NCI-H510A treated with DMSO at 0.1 percent for 48 hours (cell line): Measurements from ENCODE around the gene GPR157.
A peak's percentile ranks its signal among the peaks of the same experiment; 100 is the strongest.

Experiments used
- DNase-seq: peaks from one replicate; lab custom pipeline; 2025; lab: John Stamatoyannopoulos, UW

Gene GPR157

GRCh38 chr1:9087411-9088125 lies 41.3 kb downstream of the GPR157 start:
- DNase-seq, result no peak

- no peak for DNase-seq
These were observed 42.1 kb downstream of the GPR157 start for GRCh38 chr1:9086796-9087195.

GRCh38 chr1:9086045-9086444 lies 42.9 kb downstream of the GPR157 start:
- DNase-seq, result peak; percentile 70

- DNase-seq, result no peak
These were observed 43.5 kb downstream of the GPR157 start for GRCh38 chr1:9085306-9085940.

- DNase-seq, result no peak
These were observed 44.0 kb downstream of the GPR157 start for GRCh38 chr1:9084906-9085305.

GRCh38 chr1:9081473-9081872 lies 47.4 kb downstream of the GPR157 start:
- no peak for DNase-seq

- no peak for DNase-seq
These were observed 48.1 kb downstream of the GPR157 start for GRCh38 chr1:9080705-9081291.

- no peak for DNase-seq
These were observed 48.8 kb downstream of the GPR157 start for GRCh38 chr1:9079988-9080704.

- DNase-seq, result no peak
These were observed 50.0 kb downstream of the GPR157 start for GRCh38 chr1:9078752-9079500.

GRCh38 chr1:9078015-9078751 lies 50.7 kb downstream of the GPR157 start:
- DNase-seq, result no peak

GRCh38 chr1:9075022-9075421 lies 53.9 kb downstream of the GPR157 start:
- peak; percentile 100 for DNase-seq

GRCh38 chr1:9073143-9073542 lies 55.8 kb downstream of the GPR157 start:
- no peak for DNase-seq

- no peak for DNase-seq
These were observed 57.2 kb downstream of the GPR157 start for GRCh38 chr1:9071554-9072235.

- DNase-seq, result no peak
These were observed 58.4 kb downstream of the GPR157 start for GRCh38 chr1:9070486-9070885.

GRCh38 chr1:9069326-9070100 lies 59.4 kb downstream of the GPR157 start, which contains the start of gene SLC2A5:
TSS of gene SLC2A5 (minus strand) at chr1:9069635. CDS start at chr1:9069536, 99 bp downstream.
- DNase-seq, result peak; percentile 48

- DNase-seq, result no peak
These were observed 59.9 kb downstream of the GPR157 start for GRCh38 chr1:9068981-9069325.

- no peak for DNase-seq
These were observed 61.7 kb downstream of the GPR157 start for GRCh38 chr1:9066945-9067807.

- DNase-seq, result peak; percentile 76
These were observed 63.6 kb downstream of the GPR157 start for GRCh38 chr1:9065213-9065751.

- DNase-seq, result peak; percentile 44
These were observed 66.1 kb downstream of the GPR157 start for GRCh38 chr1:9062846-9063245.
